HL-60 (cell line): Measurements from ENCODE around the gene SERTAD3.

Experiments
- DNase-seq, 2 experiments: peaks; one replicate each; pipeline ENCODE4 v3.0.0-alpha.2; 2010 to 2020; ENCODE audit warnings: low read depth in 1 of 2, low spot score in 1 of 2
- H3K27ac ChIP-seq: fragments of 250-450 bp; sonication (Bioruptor Pico); replicated peaks from 2 replicates; pipeline ENCODE4 v1.5.1; 2020; ENCODE audit warnings: mild to moderate bottlenecking, moderate library complexity
- H3K27me3 ChIP-seq: fragments of 250-450 bp; sonication (Bioruptor Pico); 2 replicates; pipeline ENCODE4 v1.5.1; 2021; ENCODE audit warnings: mild to moderate bottlenecking, moderate library complexity; ENCODE audit not compliant: insufficient read depth, poor library complexity, severe bottlenecking
- H3K4me3 ChIP-seq: replicated peaks from 2 replicates; pipeline ENCODE4 v1.5.1; 2011; ENCODE audit warnings: mild to moderate bottlenecking, control low read depth, low read length; ENCODE audit not compliant: insufficient read depth
- GABPA ChIP-seq: IDR thresholded peaks from 2 replicates; pipeline ENCODE4 v1.6.1; 2012; ENCODE audit warnings: low read depth
- POLR2AphosphoS5 ChIP-seq: IDR thresholded peaks from 2 replicates; pipeline ENCODE4 v1.6.1; 2012; ENCODE audit warnings: low read depth
- SPI1 ChIP-seq: IDR thresholded peaks from 2 replicates; pipeline ENCODE4 v1.6.1; 2012; ENCODE audit warnings: low read depth, mild to moderate bottlenecking, borderline replicate concordance
- TF ChIP-seq, protein P1 (sequence below): IDR thresholded peaks from 2 replicates; pipeline ENCODE4 v1.6.1; 2012; ENCODE audit warnings: low read depth; ENCODE audit not compliant: insufficient replicate concordance
- TF ChIP-seq, protein P2 (sequence below): IDR thresholded peaks from one replicate; pipeline ENCODE4 v1.5.1; 2011; ENCODE audit warnings: low read length, control low read depth, inconsistent platforms; ENCODE audit not compliant: insufficient read depth

SERTAD3 gene

DNA sequence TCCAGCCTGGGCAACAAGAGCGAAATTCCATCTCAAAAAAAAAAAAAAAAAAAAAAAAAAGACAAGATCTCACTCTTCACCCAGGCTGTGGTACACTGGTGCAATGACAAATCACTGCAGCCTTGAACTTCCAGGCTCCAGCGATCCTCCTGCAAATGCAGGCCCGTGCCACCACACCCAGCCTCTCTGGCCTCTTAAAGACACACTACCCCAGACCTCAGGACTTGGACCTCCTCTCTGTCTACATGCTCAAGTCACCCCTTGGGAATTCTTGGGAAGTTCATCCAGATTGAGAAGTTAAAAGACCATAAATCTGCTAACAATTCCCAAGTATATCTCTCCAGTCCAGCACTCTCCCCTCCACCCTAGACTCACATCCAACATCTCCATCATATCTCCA is 43.6 kb downstream of the SERTAD3 start:
- no peak overlapping the region for H3K27ac ChIP-seq
- no peak overlapping the region for H3K4me3 ChIP-seq
- no peak for DNase-seq
- peaks cover 24% of the 10 kb centered on the region for H3K27me3 ChIP-seq
- no peak for TF ChIP-seq POLR2AphosphoS5

DNA sequence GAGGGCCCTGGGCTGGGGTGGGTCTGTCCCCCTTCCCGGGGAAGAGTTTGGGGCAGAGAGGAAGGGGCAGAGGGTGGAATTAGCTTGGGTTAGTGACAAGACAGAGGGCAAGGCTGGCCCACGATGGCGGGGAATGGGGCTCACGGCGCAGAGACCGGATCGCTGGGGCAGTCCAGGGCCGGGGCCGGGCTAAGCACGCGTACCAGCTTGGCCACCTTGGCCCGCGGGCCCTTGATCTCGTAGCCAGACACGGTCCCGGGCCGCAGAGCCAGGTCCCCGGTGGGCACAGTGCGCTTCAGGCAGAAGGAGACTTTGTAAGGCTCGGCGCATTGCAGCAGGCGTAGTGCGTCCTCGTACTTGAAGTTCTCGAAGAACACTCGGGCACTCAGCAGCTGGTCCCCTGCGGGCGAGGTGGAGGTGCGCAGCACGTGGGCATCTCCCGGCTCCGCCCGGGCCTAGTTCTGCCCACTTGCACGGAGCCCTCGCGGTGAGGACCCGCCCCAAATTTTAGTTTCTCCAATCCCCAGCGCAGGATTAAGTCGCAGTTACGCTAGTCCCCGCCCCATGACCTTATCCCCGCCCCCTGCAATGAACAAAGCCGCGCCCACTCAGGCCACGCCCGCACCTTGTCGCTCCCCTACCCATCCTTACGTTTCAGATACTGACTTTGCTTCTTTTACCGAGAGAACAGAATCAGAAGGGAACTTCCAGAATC is 45.6 kb downstream of the SERTAD3 start:
- Histone ChIP-seq H3K27ac (no peak overlapping the region), H3K4me3 (no peak overlapping the region), H3K27me3 (peaks cover 24% of the 10 kb centered on the region)
- TF ChIP-seq SPI1 (no peak), GABPA (no peak), POLR2AphosphoS5 (no peak)
- TF ChIP-seq, protein P1, sequence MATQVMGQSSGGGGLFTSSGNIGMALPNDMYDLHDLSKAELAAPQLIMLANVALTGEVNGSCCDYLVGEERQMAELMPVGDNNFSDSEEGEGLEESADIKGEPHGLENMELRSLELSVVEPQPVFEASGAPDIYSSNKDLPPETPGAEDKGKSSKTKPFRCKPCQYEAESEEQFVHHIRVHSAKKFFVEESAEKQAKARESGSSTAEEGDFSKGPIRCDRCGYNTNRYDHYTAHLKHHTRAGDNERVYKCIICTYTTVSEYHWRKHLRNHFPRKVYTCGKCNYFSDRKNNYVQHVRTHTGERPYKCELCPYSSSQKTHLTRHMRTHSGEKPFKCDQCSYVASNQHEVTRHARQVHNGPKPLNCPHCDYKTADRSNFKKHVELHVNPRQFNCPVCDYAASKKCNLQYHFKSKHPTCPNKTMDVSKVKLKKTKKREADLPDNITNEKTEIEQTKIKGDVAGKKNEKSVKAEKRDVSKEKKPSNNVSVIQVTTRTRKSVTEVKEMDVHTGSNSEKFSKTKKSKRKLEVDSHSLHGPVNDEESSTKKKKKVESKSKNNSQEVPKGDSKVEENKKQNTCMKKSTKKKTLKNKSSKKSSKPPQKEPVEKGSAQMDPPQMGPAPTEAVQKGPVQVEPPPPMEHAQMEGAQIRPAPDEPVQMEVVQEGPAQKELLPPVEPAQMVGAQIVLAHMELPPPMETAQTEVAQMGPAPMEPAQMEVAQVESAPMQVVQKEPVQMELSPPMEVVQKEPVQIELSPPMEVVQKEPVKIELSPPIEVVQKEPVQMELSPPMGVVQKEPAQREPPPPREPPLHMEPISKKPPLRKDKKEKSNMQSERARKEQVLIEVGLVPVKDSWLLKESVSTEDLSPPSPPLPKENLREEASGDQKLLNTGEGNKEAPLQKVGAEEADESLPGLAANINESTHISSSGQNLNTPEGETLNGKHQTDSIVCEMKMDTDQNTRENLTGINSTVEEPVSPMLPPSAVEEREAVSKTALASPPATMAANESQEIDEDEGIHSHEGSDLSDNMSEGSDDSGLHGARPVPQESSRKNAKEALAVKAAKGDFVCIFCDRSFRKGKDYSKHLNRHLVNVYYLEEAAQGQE = no peak
- TF ChIP-seq, protein P2, sequence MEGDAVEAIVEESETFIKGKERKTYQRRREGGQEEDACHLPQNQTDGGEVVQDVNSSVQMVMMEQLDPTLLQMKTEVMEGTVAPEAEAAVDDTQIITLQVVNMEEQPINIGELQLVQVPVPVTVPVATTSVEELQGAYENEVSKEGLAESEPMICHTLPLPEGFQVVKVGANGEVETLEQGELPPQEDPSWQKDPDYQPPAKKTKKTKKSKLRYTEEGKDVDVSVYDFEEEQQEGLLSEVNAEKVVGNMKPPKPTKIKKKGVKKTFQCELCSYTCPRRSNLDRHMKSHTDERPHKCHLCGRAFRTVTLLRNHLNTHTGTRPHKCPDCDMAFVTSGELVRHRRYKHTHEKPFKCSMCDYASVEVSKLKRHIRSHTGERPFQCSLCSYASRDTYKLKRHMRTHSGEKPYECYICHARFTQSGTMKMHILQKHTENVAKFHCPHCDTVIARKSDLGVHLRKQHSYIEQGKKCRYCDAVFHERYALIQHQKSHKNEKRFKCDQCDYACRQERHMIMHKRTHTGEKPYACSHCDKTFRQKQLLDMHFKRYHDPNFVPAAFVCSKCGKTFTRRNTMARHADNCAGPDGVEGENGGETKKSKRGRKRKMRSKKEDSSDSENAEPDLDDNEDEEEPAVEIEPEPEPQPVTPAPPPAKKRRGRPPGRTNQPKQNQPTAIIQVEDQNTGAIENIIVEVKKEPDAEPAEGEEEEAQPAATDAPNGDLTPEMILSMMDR = no peak
- DNase-seq = peak; percentile 38 to 43

DNA sequence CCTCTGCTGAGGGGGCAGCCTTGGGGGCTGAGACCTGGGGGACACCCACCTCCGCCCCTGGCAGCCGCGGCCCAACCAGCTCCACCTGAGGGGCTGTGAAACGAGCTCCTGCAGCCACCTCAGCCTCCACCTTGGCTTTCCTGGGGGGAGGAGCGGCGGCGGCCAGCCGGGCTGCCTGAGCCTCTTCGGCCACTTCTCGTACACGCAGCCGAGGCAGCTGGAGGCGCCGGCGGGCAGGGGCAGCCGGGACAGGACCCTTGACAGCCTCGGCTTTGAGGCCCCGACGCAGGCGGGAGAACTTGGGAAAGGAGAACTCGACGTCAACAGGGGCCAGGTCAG is 46.6 kb downstream of the SERTAD3 start:
- DNase-seq = no peak
- no peak overlapping the region for H3K27ac ChIP-seq
- no peak for TF ChIP-seq GABPA
- TF ChIP-seq, protein P2 = no peak
- TF ChIP-seq, protein P1 = no peak
- TF ChIP-seq SPI1 = no peak
- H3K27me3 ChIP-seq = peaks cover 19% of the 10 kb centered on the region
- H3K4me3 ChIP-seq = no peak overlapping the region

DNA sequence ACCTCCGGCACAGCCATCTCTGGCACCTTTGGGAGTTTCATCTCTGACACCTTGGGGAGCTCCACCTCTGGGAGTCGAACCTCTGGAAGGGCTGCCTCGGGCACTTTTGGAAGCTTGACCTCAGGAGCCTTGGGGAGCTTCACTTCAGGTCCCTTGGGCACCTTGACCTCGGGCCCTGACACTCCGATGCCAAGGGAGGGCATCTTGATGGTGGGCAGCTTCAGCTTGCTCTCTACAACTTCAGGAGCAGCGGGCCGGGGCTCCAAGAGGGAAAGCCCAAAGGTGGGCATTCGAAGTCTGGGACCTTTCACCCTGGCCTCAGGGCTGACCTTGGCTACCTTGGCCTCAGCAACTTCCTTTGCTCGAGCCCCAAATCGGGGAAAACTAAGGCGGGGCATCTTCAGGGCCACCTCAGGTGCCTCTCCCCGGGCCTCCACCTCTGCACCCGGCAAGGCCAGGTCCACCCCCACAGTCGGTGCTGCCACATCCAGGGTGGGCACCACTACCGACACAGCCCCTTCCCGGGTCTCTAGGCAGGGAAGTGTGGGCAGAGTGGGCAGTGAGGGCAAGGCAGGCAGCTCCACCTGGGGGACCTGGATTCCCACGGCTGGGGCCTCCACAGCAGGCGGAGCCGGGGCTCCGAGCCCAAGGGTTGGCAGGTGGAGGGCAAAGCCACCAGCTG is 47.1 kb downstream of the SERTAD3 start:
- no peak for DNase-seq
- Histone ChIP-seq H3K27ac (no peak overlapping the region), H3K27me3 (peaks cover 19% of the 10 kb centered on the region), H3K4me3 (no peak overlapping the region)
- TF ChIP-seq GABPA = no peak

DNA sequence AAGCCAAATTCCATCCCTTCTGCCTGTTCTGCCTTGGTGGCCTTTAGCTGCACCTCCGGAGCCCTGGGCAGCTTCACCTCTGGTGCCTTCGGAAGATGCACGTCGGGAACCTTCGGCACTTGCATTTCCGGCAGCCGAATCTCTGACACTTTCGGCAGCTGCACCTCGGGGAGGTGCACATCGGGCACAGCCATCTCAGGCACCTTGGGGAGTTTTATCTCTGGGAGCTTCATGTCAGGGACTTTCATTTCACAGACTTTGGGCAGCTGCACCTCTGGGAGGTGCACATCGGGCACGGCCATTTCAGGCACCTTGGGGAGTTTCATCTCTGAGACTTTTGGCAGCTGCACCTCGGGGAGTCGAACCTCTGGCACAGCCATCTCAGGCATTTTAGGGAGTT is 48.2 kb downstream of the SERTAD3 start:
- Histone ChIP-seq H3K27ac (no peak overlapping the region), H3K4me3 (no peak overlapping the region), H3K27me3 (peaks cover 19% of the 10 kb centered on the region)
- TF ChIP-seq, protein P1 = no peak
- no peak for TF ChIP-seq POLR2AphosphoS5
- TF ChIP-seq, protein P2 = no peak
- no peak for TF ChIP-seq SPI1
- no peak for TF ChIP-seq GABPA
- no peak for DNase-seq
